HUES64 (cell line): ENCODE measurements around the gene SEC22C.
"Not testable (repeated sequence)": the region's sequence is repeated elsewhere in the genome, so short reads cannot be mapped to it uniquely, and the experiment has no call there.

Experiments used
- H3K27ac ChIP-seq: 2 replicates; pipeline ENCODE4 v1.7.0; 2013; ENCODE audit warnings: low read depth, low read length, inconsistent platforms
- H3K27me3 ChIP-seq: 2 replicates; pipeline ENCODE4 v1.6.1; 2013; ENCODE audit warnings: mild to moderate bottlenecking, low read length; ENCODE audit not compliant: insufficient read depth
- H3K36me3 ChIP-seq: 2 replicates; pipeline ENCODE4 v1.6.1; 2013; ENCODE audit warnings: mild to moderate bottlenecking, low read length; ENCODE audit not compliant: insufficient read depth
- H3K4me1 ChIP-seq: 2 replicates; pipeline ENCODE4 v1.6.1; 2013; ENCODE audit warnings: mild to moderate bottlenecking, low read length, moderate library complexity; ENCODE audit not compliant: insufficient read depth
- H3K4me3 ChIP-seq: 2 replicates; pipeline ENCODE4 v1.5.1; 2013; ENCODE audit warnings: mild to moderate bottlenecking, low read length, moderate library complexity
- H3K9ac ChIP-seq: 2 replicates; pipeline ENCODE4 v1.6.1; 2013; ENCODE audit warnings: mild to moderate bottlenecking, low read depth, low read length
- H3K9me3 ChIP-seq: 2 replicates; pipeline ENCODE4 v1.6.1; 2013; ENCODE audit warnings: low read depth, low read length; ENCODE audit not compliant: insufficient read depth
- WGBS: fragments of 150-250, 120-280 bp; methylation state at CpG from one replicate; pipeline ENCODE4 v1.1.7; 2013; ENCODE audit warnings: missing lambda C conversion rate; 5-methylcytosine and 5-hydroxymethylcytosine counted together

The SEC22C gene

GRCh38 chr3:42579346-42579745, 2.4 kb downstream of the SEC22C start:
- WGBS = 100% methylated on average over 3 of the region's 4 CpGs
- H3K4me1 ChIP-seq = peaks cover 17% of the 10 kb centered on the region; the same call in 1 of the 2 replicates
- H3K27ac ChIP-seq, H3K4me3 ChIP-seq, H3K9ac ChIP-seq, H3K27me3 ChIP-seq: not testable (repeated sequence)
- peaks cover 14% of the 10 kb centered on the region; the same call in 1 of the 2 replicates for H3K9me3 ChIP-seq
- H3K36me3 ChIP-seq = peaks cover 10% of the 10 kb centered on the region

- Histone ChIP-seq H3K27ac (no peak overlapping the region), H3K9ac (no peak overlapping the region), H3K9me3 (peaks cover 14% of the 10 kb centered on the region; the same call in 1 of the 2 replicates), H3K27me3 (no peaks in the 10 kb centered on the region), H3K4me3 (no peak overlapping the region), H3K36me3 (peaks cover 15% of the 10 kb centered on the region), H3K4me1 (peaks cover 10% of the 10 kb centered on the region; the same call in 1 of the 2 replicates)
- 96% methylated on average over 4 of the region's 4 CpGs for WGBS
Observed at GRCh38 chr3:42578054-42578453, 3.7 kb downstream of the SEC22C start.

- 0 out of 2 replicates have a peak, but pooled peaks cover 5% of the 10 kb centered on the region for H3K4me1 ChIP-seq
- no peak overlapping the region for H3K27ac ChIP-seq
- peaks cover 14% of the 10 kb centered on the region; the same call in 1 of the 2 replicates for H3K9me3 ChIP-seq
- H3K9ac ChIP-seq = no peak overlapping the region
- H3K27me3 ChIP-seq = no peaks in the 10 kb centered on the region
- H3K4me3 ChIP-seq = no peak overlapping the region
- peaks cover 17% of the 10 kb centered on the region for H3K36me3 ChIP-seq
Observed at GRCh38 chr3:42575137-42575741, 6.5 kb downstream of the SEC22C start.

GRCh38 chr3:42572278-42572677, 9.5 kb downstream of the SEC22C start:
- no peak overlapping the region for H3K27ac ChIP-seq
- no peaks in the 10 kb centered on the region for H3K27me3 ChIP-seq
- peaks cover 14% of the 10 kb centered on the region; the same call in 1 of the 2 replicates for H3K9me3 ChIP-seq
- H3K4me3 ChIP-seq = no peak overlapping the region
- WGBS = 35% methylated on average over 3 of the region's 3 CpGs
- H3K9ac ChIP-seq = no peak overlapping the region
- peaks cover 35% of the 10 kb centered on the region for H3K36me3 ChIP-seq
- 0 out of 2 replicates have a peak, but pooled peaks cover 5% of the 10 kb centered on the region for H3K4me1 ChIP-seq

- WGBS = 83% methylated on average over 2 of the region's 2 CpGs
Observed at GRCh38 chr3:42569593-42570142, 12.1 kb downstream of the SEC22C start.

GRCh38 chr3:42562047-42562907, 19.5 kb downstream of the SEC22C start:
- Histone ChIP-seq H3K27ac (no peak overlapping the region), H3K4me3 (no peak overlapping the region), H3K4me1 (no peaks in the 10 kb centered on the region), H3K36me3 (peaks cover 88% of the 10 kb centered on the region), H3K27me3 (no peaks in the 10 kb centered on the region), H3K9me3 (no peaks in the 10 kb centered on the region), H3K9ac (no peak overlapping the region)
- WGBS = 86% methylated on average over 3 of the region's 3 CpGs

More at GRCh38 chr3:42569593-42570142, 12.1 kb downstream of the SEC22C start:
- H3K9me3 ChIP-seq = no peaks in the 10 kb centered on the region; the same call in 1 of the 2 replicates
- no peak overlapping the region for H3K27ac ChIP-seq
- no peak overlapping the region for H3K9ac ChIP-seq
- no peak overlapping the region for H3K4me3 ChIP-seq
- peaks cover 47% of the 10 kb centered on the region for H3K36me3 ChIP-seq
- H3K4me1 ChIP-seq = 0 out of 2 replicates have a peak, but pooled peaks cover 5% of the 10 kb centered on the region
- H3K27me3 ChIP-seq = no peaks in the 10 kb centered on the region

GRCh38 chr3:42557854-42558253, 23.9 kb downstream of the SEC22C start:
- Histone ChIP-seq H3K27me3 (no peaks in the 10 kb centered on the region), H3K9ac (no peak overlapping the region), H3K9me3 (no peaks in the 10 kb centered on the region), H3K36me3 (peaks cover 91% of the 10 kb centered on the region), H3K4me1 (no peaks in the 10 kb centered on the region), H3K27ac (no peak overlapping the region), H3K4me3 (no peak overlapping the region)

- H3K36me3 ChIP-seq = peaks cover 95% of the 10 kb centered on the region
- H3K9ac ChIP-seq, H3K27ac ChIP-seq, H3K4me1 ChIP-seq, H3K27me3 ChIP-seq, H3K4me3 ChIP-seq, H3K9me3 ChIP-seq: not testable (repeated sequence)
- 95% methylated on average over 4 of the region's 6 CpGs for WGBS
Observed at GRCh38 chr3:42556817-42557216, 24.9 kb downstream of the SEC22C start.

GRCh38 chr3:42556089-42556632, 25.6 kb downstream of the SEC22C start:
- 88% methylated on average over 3 of the region's 3 CpGs for WGBS
- no peaks in the 10 kb centered on the region for H3K4me1 ChIP-seq
- H3K27ac ChIP-seq = no peak overlapping the region
- H3K9me3 ChIP-seq = no peaks in the 10 kb centered on the region
- no peak overlapping the region for H3K4me3 ChIP-seq
- H3K9ac ChIP-seq = no peak overlapping the region
- peaks cover 95% of the 10 kb centered on the region for H3K36me3 ChIP-seq
- H3K27me3 ChIP-seq = no peaks in the 10 kb centered on the region

- no peaks in the 10 kb centered on the region for H3K4me1 ChIP-seq
- WGBS = 84% methylated on average over 1 of the region's 1 CpG
- no peaks in the 10 kb centered on the region for H3K9me3 ChIP-seq
- no peak overlapping the region for H3K27ac ChIP-seq
- H3K36me3 ChIP-seq = peaks cover 66% of the 10 kb centered on the region
- no peak overlapping the region for H3K9ac ChIP-seq
- no peaks in the 10 kb centered on the region for H3K27me3 ChIP-seq
- H3K4me3 ChIP-seq = no peak overlapping the region
Observed at GRCh38 chr3:42552830-42553229, 28.9 kb downstream of the SEC22C start.

- H3K9me3 ChIP-seq = no peaks in the 10 kb centered on the region
- peaks cover 40% of the 10 kb centered on the region for H3K36me3 ChIP-seq
- H3K4me3 ChIP-seq = no peak overlapping the region
- 88% methylated on average over 1 of the region's 1 CpG for WGBS
- H3K27me3 ChIP-seq = no peaks in the 10 kb centered on the region
- no peaks in the 10 kb centered on the region for H3K4me1 ChIP-seq
- H3K27ac ChIP-seq = no peak overlapping the region
- no peak overlapping the region for H3K9ac ChIP-seq
Observed at GRCh38 chr3:42550250-42550649, 31.5 kb downstream of the SEC22C start.
